ENCODE results near the gene RAP1B. TPM values are rescaled to one million over a fixed set of nuclear protein-coding genes. Genes with fewer than 3 reads are reported as not detected.
A peak's percentile ranks its signal among the peaks of the same experiment; 100 is the strongest.

Gene RAP1B
- total RNA-seq, 1 experiment from 2014 or later, result 86.9 TPM

DNA sequence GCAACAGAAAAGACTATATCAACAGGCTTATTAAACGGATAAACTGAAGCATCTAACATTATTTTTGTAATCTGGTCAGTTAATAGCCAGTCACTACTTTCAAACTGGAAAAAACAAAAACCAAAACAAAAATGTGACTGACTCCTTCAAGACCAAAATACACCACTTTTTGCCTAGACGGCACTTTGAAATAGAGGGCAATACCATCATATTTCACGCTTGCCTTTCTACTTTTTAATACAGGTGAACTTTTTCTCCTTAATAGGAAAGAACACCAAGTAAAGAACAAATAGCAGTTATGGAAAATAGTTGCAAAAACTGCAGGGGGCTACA lies 75.5 kb downstream of the RAP1B start:
- no peak for ATAC-seq
- ChIA-PET POLR2A (no interaction called here), CTCF (no interaction called here)
- Mint-ChIP-seq H3K27ac (peak overlapping the region; percentile 96), H3K4me3 (peak overlapping the region; percentile 96), H3K36me3 (peaks cover 10% of the 10 kb centered on the region), H3K4me1 (peaks cover 16% of the 10 kb centered on the region), H3K27me3 (ENCODE audit: low read depth) (no peaks in the 10 kb centered on the region), H3K9me3 (no peaks in the 10 kb centered on the region)
- no peak for TF ChIP-seq TEAD1 (CRISPR knock-in tag; IDR thresholded peaks at IDR 0.05)
- no peak for TF ChIP-seq ZNF232 (CRISPR knock-in tag; IDR thresholded peaks at IDR 0.05)
- no peak for TF ChIP-seq TEAD4 (CRISPR knock-in tag; IDR thresholded peaks at IDR 0.05)
- TF ChIP-seq, protein P1, sequence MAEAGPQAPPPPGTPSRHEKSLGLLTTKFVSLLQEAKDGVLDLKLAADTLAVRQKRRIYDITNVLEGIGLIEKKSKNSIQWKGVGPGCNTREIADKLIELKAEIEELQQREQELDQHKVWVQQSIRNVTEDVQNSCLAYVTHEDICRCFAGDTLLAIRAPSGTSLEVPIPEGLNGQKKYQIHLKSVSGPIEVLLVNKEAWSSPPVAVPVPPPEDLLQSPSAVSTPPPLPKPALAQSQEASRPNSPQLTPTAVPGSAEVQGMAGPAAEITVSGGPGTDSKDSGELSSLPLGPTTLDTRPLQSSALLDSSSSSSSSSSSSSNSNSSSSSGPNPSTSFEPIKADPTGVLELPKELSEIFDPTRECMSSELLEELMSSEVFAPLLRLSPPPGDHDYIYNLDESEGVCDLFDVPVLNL (CRISPR knock-in tag; IDR thresholded peaks at IDR 0.05; ENCODE audit: borderline replicate concordance, low read depth), result no peak
- no peak for DNase-seq (ENCODE audit: low spot score)

DNA sequence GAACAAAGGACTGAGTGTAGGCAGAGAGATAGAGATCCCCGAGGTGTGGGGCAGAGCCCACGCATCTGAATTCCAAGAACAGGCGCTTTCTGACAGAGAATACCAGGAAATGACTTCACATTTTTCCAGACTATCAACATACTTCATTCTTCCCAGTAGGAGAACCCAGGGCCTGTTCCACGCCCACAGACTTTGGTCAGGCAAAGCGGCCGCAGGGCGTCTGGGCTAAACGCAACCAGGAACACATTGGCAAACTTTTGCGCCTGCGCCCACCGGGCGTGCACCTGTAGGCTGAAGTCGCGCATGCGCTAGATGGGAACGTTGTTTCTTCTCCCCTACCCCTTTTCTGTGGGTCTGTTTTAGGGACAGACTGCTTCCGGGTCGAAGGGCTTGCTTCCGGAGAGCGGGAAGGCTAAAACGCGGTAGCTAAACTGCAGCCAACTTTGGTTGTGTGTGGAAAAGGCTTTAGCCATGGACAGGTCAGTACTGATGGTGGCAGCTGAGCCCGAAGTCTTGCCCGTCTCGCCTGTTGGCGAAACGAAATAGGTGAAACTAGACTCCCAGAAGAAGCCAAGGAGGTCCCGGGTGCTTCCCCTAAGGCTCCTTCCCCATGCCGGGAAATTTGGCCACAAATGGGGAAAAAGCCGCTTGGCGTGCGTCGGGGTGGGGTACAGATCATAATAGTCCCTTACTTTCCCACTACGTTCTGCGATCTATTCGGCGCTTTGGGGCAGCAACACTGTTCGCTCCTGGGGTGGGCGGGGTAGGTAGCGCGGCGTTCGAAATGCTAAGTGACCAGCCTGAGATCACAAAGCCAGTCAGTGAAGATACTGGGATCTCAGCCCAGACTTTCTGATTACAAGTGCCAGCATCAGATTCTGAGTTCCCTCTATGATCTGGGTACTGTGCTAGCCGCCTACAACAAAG lies 76.2 kb downstream of the RAP1B start, which contains the start of gene NUP107:
NUP107 (plus strand) TSS at position 384 of the 927 bp plus-strand sequence; CDS start at position 472, 88 bp downstream.
- H3K9me3 Mint-ChIP-seq, result no peaks in the 10 kb centered on the region
- peaks cover 16% of the 10 kb centered on the region for H3K36me3 Mint-ChIP-seq
- H3K27me3 Mint-ChIP-seq (ENCODE audit: low read depth), result no peaks in the 10 kb centered on the region
- ChIA-PET POLR2A (interaction anchor here (0.7 kb wide), 1 partner anchor 122 kb away, joined by 3 read pairs; the partner anchor contains the start of gene MDM2), CTCF (no interaction called here)
- peak; percentile 98 for ATAC-seq
- peak within 1 kb of the TSS; percentile 96 for H3K27ac Mint-ChIP-seq
- peak; percentile 97 for DNase-seq (ENCODE audit: low spot score)
- peak within 1 kb of the TSS; percentile 96 for H3K4me3 Mint-ChIP-seq
- peaks cover 16% of the 10 kb centered on the region for H3K4me1 Mint-ChIP-seq
- TF ChIP-seq, protein P2, sequence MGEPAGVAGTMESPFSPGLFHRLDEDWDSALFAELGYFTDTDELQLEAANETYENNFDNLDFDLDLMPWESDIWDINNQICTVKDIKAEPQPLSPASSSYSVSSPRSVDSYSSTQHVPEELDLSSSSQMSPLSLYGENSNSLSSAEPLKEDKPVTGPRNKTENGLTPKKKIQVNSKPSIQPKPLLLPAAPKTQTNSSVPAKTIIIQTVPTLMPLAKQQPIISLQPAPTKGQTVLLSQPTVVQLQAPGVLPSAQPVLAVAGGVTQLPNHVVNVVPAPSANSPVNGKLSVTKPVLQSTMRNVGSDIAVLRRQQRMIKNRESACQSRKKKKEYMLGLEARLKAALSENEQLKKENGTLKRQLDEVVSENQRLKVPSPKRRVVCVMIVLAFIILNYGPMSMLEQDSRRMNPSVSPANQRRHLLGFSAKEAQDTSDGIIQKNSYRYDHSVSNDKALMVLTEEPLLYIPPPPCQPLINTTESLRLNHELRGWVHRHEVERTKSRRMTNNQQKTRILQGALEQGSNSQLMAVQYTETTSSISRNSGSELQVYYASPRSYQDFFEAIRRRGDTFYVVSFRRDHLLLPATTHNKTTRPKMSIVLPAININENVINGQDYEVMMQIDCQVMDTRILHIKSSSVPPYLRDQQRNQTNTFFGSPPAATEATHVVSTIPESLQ (CRISPR knock-in tag; IDR thresholded peaks at IDR 0.05), result no peak
- TF ChIP-seq, protein P3, sequence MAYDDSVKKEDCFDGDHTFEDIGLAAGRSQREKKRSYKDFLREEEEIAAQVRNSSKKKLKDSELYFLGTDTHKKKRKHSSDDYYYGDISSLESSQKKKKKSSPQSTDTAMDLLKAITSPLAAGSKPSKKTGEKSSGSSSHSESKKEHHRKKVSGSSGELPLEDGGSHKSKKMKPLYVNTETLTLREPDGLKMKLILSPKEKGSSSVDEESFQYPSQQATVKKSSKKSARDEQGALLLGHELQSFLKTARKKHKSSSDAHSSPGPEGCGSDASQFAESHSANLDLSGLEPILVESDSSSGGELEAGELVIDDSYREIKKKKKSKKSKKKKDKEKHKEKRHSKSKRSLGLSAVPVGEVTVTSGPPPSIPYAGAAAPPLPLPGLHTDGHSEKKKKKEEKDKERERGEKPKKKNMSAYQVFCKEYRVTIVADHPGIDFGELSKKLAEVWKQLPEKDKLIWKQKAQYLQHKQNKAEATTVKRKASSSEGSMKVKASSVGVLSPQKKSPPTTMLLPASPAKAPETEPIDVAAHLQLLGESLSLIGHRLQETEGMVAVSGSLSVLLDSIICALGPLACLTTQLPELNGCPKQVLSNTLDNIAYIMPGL (CRISPR knock-in tag; IDR thresholded peaks at IDR 0.05), result peak; percentile 90
- TF ChIP-seq CREM (CRISPR knock-in tag; IDR thresholded peaks at IDR 0.05) (peak; percentile 52), TEAD4 (CRISPR knock-in tag; IDR thresholded peaks at IDR 0.05) (no peak), ZNF396 (CRISPR knock-in tag; IDR thresholded peaks at IDR 0.05; ENCODE audit: borderline replicate concordance) (no peak), ATF1 (CRISPR knock-in tag; IDR thresholded peaks at IDR 0.05) (0 out of 2 replicates have a peak, but pooled peaks have one; percentile 19), ZNF317 (CRISPR knock-in tag; IDR thresholded peaks at IDR 0.05; ENCODE audit: borderline replicate concordance, low read depth) (no peak), SMAD3 (CRISPR knock-in tag; IDR thresholded peaks at IDR 0.05; ENCODE audit: borderline replicate concordance) (0 out of 2 replicates have a peak, but pooled peaks have one; percentile 79), SP1 (CRISPR knock-in tag; conservative IDR thresholded peaks at IDR 0.05) (peak; percentile 87), RORB (CRISPR knock-in tag; IDR thresholded peaks at IDR 0.05) (no peak), FOXP1 (CRISPR knock-in tag; IDR thresholded peaks at IDR 0.05; ENCODE audit: borderline replicate concordance) (peak; percentile 65; the same call in 1 of the 2 replicates), HMGA2 (CRISPR knock-in tag; IDR thresholded peaks at IDR 0.05) (no peak), ESRRA (CRISPR knock-in tag; IDR thresholded peaks at IDR 0.05; ENCODE audit: borderline replicate concordance) (no peak)
- TF ChIP-seq, protein P4, sequence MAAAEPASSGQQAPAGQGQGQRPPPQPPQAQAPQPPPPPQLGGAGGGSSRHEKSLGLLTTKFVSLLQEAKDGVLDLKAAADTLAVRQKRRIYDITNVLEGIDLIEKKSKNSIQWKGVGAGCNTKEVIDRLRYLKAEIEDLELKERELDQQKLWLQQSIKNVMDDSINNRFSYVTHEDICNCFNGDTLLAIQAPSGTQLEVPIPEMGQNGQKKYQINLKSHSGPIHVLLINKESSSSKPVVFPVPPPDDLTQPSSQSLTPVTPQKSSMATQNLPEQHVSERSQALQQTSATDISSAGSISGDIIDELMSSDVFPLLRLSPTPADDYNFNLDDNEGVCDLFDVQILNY (CRISPR knock-in tag; IDR thresholded peaks at IDR 0.05), result 0 out of 2 replicates have a peak, but pooled peaks have one; percentile 29
- TF ChIP-seq, protein P5, sequence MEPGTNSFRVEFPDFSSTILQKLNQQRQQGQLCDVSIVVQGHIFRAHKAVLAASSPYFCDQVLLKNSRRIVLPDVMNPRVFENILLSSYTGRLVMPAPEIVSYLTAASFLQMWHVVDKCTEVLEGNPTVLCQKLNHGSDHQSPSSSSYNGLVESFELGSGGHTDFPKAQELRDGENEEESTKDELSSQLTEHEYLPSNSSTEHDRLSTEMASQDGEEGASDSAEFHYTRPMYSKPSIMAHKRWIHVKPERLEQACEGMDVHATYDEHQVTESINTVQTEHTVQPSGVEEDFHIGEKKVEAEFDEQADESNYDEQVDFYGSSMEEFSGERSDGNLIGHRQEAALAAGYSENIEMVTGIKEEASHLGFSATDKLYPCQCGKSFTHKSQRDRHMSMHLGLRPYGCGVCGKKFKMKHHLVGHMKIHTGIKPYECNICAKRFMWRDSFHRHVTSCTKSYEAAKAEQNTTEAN (CRISPR knock-in tag; IDR thresholded peaks at IDR 0.05), result no peak; the same call in 1 of the 2 replicates
- TF ChIP-seq, protein P6, sequence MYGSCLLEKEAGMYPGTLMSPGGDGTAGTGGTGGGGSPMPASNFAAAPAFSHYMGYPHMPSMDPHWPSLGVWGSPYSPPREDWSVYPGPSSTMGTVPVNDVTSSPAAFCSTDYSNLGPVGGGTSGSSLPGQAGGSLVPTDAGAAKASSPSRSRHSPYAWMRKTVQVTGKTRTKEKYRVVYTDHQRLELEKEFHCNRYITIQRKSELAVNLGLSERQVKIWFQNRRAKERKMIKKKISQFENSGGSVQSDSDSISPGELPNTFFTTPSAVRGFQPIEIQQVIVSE (CRISPR knock-in tag; IDR thresholded peaks at IDR 0.05; ENCODE audit: borderline replicate concordance), result no peak
- TF ChIP-seq, protein P7, sequence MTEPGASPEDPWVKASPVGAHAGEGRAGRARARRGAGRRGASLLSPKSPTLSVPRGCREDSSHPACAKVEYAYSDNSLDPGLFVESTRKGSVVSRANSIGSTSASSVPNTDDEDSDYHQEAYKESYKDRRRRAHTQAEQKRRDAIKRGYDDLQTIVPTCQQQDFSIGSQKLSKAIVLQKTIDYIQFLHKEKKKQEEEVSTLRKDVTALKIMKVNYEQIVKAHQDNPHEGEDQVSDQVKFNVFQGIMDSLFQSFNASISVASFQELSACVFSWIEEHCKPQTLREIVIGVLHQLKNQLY (CRISPR knock-in tag; IDR thresholded peaks at IDR 0.05), result no peak
- TF ChIP-seq, protein P8, sequence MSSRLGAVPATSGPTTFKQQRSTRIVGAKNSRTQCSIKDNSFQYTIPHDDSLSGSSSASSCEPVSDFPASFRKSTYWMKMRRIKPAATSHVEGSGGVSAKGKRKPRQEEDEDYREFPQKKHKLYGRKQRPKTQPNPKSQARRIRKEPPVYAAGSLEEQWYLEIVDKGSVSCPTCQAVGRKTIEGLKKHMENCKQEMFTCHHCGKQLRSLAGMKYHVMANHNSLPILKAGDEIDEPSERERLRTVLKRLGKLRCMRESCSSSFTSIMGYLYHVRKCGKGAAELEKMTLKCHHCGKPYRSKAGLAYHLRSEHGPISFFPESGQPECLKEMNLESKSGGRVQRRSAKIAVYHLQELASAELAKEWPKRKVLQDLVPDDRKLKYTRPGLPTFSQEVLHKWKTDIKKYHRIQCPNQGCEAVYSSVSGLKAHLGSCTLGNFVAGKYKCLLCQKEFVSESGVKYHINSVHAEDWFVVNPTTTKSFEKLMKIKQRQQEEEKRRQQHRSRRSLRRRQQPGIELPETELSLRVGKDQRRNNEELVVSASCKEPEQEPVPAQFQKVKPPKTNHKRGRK (CRISPR knock-in tag; IDR thresholded peaks at IDR 0.05; ENCODE audit: borderline replicate concordance), result no peak
- TF ChIP-seq, protein P9, sequence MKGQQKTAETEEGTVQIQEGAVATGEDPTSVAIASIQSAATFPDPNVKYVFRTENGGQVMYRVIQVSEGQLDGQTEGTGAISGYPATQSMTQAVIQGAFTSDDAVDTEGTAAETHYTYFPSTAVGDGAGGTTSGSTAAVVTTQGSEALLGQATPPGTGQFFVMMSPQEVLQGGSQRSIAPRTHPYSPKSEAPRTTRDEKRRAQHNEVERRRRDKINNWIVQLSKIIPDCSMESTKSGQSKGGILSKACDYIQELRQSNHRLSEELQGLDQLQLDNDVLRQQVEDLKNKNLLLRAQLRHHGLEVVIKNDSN (CRISPR knock-in tag; IDR thresholded peaks at IDR 0.05), result no peak
